PC-9 (cell line): Measurements from ENCODE around the gene SLK.

ENCODE experiments used
- EZH2 ChIP-seq: fragments of 200-600 bp; sonication (generic); IDR thresholded peaks from 2 replicates; pipeline ENCODE4 v1.8.0; 2017; ENCODE audit warnings: antibody characterized with exemption, low read depth
- TF ChIP-seq, protein P1 (sequence below): fragments of 200-600 bp; sonication (generic); conservative IDR thresholded peaks from 2 replicates; pipeline ENCODE4 v1.6.1; 2017; ENCODE audit warnings: mixed run types, antibody characterized with exemption, mild to moderate bottlenecking, moderate library complexity

GRCh38 chr10:104054430-104054829 is 87.5 kb downstream of the SLK start:
- TF ChIP-seq, protein P1, sequence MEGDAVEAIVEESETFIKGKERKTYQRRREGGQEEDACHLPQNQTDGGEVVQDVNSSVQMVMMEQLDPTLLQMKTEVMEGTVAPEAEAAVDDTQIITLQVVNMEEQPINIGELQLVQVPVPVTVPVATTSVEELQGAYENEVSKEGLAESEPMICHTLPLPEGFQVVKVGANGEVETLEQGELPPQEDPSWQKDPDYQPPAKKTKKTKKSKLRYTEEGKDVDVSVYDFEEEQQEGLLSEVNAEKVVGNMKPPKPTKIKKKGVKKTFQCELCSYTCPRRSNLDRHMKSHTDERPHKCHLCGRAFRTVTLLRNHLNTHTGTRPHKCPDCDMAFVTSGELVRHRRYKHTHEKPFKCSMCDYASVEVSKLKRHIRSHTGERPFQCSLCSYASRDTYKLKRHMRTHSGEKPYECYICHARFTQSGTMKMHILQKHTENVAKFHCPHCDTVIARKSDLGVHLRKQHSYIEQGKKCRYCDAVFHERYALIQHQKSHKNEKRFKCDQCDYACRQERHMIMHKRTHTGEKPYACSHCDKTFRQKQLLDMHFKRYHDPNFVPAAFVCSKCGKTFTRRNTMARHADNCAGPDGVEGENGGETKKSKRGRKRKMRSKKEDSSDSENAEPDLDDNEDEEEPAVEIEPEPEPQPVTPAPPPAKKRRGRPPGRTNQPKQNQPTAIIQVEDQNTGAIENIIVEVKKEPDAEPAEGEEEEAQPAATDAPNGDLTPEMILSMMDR: no peak
- TF ChIP-seq EZH2: no peak
